ENCODE data around the gene PLCB4.

DNA sequence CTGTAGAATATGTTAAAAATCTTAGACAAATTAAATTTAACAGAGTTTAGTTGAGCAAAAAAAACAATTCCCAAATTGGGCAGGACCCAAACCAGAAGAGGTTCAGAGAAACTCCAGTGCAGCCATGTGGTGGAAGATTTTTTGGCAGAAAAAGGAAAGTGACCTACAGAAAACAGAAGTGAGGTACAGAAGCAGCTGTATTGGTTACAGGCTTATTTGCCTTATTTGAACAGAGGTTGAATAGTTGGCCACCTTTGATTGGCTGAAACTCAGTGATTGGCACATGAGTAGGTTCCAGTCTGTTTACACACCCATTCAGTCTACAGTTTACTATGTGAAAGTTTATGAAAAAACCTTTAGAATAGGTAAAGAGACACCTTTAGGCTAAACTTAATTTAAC, 334.6 kb downstream of the PLCB4 start:
- TF ChIP-seq CTCF (IDR thresholded peaks at IDR 0.05) (no peak), POLR2A (IDR thresholded peaks at IDR 0.05) (no peak)

Measured in adrenal gland (tissue), 5 donors.